Activated CD8-positive, alpha-beta memory T cell treated with anti-CD3 and anti-CD28 coated beads for 48 hours (primary cell): ENCODE measurements around the gene FEM1B.

Source experiments
- DNase-seq, 3 experiments: peaks; one replicate each; pipeline ENCODE4 v3.0.0-alpha.2; 2020; ENCODE audit warnings: low read depth in 2 of 3, low spot score in 2 of 3

The FEM1B gene

DNA sequence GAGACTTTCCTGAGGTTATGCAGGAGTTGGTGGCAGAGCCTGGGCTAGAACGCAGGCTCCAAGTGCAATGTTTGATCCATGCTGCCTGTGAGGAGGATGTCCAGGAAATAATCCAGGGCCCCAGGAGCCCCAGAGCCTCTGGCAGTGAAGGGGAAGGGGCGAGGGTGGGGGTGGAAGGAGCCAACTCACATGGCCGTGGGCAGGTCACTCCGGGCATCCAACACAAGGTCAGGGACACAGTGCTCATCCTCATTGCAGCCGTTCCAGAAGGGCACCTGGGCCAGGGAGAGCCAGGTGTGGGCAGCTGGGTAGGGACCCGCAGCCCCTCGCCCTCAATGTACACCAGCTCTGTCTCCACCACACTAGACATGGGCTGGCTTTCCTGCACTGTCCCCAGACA is 43.7 kb downstream of the FEM1B start:
- no peak for DNase-seq

DNA sequence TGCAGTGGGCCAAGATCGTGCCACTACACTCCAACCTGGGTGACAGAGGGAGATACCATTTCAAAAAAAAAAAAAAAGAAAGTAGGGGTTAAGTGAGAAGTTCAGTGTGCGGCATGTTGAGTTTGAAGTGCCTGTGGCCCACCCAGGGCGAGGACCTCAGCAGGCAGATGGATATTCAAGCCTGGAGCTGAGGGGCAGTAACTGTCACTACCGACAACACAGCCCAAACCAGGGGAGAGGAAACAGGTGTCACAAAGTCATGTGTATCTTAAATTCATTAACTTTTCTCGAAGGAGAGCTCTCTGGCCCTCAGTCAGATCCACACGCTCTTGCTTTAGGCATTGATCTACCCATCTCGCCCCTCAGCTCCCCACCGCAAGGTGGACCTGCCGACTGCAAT is 45.3 kb downstream of the FEM1B start:
- DNase-seq: no peak

DNA sequence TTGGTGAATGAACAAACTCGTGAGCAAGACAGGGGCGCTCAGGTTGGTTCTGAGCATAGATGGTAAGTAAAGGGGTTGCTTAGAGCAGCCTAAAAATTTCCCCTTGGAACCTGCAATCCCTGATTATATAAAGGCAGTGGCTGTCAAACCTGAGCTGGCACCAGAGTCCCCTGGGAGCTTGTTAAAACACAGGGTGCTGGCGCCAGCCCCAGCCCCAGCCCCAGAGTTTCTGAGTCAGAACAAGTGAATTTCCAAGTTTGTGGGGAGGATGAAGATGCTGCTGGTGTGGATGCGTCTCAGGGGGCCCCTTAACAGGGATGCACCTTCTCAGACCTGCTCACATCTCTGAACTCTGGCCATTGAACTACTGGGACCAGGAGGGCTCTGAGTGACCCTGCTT is 48.2 kb downstream of the FEM1B start:
- DNase-seq: no peak

DNA sequence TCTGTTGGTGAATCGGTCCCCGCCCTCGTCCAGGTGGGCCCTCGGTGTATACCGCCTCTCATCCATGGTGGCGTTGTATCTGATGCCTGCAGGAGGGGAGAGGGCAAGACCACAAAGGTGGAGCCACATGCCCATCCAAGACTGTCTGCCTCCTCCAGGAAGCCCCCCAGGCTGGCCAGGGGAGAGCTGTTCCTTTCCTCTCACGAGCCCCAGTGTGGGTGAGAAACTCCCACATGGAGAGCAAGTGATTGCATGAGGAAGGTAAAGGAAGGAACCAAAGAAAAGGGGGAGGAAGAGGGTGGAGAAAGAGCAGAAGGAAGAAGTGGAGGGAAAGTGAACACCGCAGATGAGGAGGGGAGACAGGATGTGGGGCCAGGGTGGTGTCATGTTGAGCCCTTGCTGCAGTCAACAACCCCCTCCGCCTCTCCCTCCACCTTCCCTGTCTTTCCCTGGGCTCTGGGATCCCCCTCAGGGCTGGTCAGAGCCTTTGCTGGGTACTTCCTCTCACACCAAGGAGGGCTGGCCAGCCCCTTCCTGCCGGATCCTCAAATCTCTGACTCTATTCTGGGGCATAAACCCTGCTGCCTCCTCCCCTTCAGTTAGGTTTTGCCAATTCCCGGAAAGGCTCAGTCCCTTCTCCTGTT is 49.3 kb downstream of the FEM1B start:
- DNase-seq: no peak

DNA sequence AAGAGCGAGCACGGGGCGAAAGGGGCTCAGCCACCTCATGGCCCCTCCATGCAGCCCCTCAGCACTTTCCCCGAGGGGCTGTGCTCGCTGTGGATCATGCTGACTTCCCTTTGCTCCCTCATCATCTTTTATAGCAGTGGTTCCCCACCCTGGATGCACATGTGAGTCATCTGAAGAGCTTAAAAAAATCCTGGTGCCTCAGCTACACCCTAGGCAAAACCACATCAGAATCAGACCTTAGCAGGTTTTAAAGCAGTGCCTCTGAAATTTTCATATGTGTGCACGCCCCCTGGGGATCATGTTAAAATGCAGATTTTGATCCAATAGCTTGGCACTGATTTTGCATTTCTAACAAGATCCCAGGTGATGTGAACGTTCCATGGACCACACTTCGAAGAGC is 50.9 kb downstream of the FEM1B start:
- DNase-seq: no peak

DNA sequence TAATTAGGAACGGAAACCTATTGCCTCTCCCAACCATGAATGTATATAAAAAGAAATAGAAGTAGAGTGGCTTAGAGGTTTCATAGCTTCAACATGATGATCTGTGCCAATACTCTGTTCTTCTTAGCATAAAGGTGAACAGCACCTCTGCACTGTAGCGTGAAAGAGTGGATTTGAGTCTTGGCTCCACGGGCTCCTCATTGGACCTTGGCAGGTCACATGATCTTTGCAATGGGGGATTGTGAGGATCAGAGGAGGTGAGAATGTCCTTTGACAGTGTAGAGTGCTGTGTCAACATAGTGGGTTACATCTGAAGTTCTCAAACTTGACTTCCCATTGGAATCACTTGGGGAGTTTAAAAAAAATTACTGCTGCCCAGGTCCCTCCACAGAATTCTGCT is 51.4 kb downstream of the FEM1B start:
- DNase-seq: no peak

DNA sequence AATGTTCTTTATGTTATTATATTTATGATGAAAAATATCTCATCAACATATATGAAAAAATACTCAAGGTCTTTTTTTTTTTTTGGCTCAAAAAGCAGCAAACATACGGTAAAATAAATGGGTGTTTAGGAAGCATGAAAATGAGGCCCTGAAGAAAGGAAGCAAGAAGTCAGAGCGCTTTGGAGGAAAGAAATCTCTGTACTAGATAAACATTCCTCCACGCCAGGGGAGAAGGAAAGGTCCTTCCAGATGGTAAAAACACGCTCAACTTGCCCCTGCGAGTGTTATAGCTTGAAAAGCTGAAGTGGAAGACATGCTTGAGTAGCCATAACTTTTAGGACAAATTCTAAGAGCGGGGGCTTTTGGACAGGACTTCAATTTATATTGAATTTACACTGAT is 52.9 kb downstream of the FEM1B start:
- no peak for DNase-seq

DNA sequence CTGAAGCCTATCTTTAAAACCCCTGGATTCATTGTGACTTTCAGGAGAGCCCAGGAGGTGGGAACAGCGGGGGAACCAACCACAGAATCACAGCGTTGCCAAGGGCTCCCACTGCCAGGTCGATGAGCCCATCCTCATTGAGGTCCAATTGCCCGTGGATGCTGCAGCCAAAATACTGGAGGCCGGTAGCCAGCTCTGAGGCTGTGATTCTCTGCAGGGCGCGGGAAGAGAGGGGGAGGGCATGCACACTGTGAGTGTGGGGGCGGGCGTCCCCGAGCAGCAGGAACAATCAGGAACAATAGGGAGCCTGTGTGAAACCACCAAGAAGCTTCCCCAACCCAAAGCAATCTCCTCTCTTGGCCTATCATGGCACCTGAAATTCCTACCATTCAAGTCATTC is 53.4 kb downstream of the FEM1B start:
- DNase-seq: no peak

DNA sequence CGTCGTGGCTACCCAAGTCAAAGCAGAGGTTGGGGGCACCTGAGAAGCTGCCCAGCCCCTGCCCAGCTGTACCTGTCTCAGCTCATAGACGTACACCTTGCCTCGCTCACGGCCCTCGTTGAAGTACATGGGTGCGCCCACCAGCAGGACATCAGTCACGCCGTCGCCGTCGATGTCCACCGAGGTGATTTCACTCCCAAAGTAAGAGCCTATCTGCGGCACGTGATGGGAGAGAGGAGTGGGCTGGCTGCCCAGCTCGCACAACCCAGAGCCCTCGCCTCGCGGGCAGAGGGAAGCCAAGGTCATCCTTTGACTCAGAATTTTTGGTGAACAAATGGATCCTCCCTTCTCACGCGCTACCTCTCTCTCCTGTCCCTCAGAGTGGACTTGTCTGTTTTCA is 54.7 kb downstream of the FEM1B start:
- no peak for DNase-seq

DNA sequence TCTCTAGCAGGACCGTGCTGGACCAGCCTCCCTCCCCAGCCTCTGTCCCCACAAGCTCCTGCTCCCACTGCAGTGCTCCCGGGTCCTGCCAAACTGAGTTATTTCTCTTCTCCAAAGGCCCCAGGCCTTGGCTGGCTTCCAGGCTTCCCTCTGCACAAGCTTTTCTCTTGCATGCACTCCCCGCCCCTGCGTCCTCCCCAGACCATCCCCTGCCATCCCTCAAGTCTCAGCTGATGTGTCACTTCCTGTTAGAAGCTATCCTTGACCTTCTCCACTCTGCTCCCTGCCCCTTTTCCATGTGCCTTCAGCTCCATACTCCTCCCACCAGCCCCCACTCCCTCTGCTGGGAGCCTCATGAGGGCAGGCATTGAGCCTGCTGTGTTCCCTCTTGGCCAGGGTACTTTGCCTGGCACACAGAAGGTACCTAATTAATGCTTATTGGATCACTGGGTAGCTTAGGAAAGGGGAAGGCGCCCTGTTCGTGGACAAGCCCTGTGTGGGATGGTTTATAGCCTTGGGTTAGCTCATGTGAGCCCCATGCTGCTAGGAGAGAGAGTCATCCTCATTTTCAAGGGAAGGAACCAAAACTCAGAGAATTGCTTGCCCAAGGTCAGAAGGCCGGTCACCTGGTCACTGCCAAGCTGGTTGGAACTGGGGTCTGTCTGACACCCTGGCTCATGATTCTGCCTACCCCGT is 56.4 kb downstream of the FEM1B start:
- no peak for DNase-seq

DNA sequence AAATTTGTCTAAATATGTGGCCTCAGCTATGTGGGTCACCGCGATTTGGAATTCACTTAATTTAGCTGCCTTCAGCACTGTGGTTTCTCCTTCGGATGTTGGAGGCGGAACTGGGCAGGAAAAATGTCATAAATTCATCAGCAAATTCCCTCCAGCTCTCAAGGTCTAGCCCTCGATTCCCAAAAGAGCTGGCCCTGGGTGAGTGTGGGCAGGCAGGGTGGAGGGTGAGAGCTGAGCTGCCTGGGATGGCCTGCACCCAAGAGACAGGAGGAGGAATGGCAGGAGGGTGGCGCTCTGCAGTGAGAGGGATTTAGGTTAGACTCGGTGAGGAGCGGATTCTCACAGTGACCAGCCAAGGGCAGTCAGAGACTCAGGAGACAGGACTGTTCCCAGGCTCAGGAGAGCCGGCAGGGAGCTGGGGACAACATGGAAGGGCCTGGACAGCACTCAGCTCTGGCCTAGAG is 57.1 kb downstream of the FEM1B start:
- DNase-seq: no peak

DNA sequence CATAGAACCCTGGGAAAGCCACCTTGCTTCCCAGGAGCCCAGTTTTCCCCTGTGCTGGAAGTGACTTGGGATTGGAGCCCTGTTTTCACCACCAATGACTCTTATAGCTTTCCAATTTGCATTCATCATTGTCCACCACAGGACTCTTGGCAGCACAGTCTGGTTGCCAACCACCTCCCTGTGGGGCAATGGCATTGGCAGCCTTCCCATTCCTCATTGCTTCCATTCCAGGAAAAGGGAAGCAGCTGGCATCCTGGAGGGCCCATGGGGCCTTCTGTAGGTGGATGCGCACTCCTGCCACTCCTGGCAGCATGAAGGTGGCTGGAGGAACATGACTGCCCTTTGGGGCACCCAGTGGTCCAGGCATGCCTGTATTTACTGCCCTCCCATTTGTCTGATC is 57.7 kb downstream of the FEM1B start:
- DNase-seq: no peak

DNA sequence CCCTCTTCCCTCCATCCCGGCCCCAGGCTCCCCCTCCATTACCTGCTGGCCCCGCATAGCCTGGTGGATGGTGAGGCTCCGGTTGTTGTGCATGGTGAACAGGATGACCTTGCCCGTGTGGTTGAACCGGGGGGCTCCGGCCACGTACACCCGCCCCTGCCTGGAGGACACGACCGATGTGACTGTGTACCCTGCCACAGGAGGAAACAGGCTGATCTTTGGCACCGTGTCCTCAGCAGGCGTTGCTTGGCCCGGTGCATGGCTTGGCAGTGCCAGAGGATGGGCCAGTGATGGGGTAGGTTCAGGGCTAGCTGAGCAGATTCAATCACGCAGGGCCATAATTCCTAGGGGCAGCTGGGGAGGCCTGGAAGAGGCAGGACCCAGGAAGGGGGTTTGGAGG is 58.1 kb downstream of the FEM1B start:
- DNase-seq: no peak

DNA sequence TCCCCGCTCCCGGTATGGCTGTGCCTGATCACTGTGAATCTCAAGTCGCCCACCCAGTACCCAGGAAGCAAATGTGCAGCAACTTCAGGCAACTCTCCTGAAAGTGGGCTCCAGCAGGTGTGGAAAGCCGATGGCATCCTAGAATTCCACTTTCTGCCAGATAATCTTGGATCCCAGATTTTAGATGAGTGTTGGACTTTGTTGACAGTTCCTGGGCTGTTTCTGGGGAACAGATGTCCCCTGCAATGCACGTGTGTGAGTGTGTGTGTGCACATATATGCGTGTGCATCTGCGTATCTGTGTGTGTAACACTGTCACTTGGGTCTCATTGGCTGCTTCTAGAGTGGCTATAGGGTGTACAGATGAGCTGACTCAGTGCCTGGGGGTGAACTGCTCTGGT is 59.0 kb downstream of the FEM1B start:
- DNase-seq: no peak

DNA sequence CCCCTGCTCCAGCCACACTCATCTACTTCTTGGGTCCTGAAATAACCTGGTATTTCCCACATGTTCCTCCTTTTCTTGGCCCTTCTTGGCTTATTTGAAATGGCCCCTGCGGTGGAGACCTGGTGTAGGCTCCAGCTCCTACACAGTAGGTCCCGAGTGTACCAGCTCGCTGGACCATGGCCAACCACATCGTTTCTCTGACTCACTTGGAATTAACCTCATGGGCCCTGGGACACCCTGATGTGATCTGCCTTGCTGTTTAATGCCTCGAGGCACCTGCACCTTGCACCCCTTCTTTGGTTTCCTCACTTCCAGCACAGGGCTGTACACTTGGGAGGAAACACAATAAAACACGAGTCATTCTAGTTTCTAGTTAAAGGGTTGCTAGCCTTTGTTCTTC is 60.3 kb downstream of the FEM1B start:
- DNase-seq: no peak

DNA sequence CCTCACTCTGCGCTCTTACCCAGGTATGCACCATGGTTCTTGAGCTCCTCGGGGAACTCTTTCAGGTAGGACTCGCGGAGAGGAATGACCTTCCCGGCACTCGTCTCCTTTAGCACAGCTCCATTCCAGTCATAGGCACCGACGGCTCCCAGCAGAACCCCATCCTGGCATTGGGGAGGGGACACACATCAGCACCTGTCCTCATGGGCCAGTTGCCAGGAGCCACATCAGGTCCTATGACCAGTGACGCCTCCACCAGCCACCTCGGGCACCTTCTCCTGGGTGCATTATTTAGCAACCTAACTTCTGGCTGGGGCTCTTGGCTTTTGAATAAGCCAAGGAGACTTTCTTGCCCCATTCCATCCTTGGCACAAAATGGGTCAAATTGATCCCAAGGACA is 61.9 kb downstream of the FEM1B start:
- DNase-seq: no peak

DNA sequence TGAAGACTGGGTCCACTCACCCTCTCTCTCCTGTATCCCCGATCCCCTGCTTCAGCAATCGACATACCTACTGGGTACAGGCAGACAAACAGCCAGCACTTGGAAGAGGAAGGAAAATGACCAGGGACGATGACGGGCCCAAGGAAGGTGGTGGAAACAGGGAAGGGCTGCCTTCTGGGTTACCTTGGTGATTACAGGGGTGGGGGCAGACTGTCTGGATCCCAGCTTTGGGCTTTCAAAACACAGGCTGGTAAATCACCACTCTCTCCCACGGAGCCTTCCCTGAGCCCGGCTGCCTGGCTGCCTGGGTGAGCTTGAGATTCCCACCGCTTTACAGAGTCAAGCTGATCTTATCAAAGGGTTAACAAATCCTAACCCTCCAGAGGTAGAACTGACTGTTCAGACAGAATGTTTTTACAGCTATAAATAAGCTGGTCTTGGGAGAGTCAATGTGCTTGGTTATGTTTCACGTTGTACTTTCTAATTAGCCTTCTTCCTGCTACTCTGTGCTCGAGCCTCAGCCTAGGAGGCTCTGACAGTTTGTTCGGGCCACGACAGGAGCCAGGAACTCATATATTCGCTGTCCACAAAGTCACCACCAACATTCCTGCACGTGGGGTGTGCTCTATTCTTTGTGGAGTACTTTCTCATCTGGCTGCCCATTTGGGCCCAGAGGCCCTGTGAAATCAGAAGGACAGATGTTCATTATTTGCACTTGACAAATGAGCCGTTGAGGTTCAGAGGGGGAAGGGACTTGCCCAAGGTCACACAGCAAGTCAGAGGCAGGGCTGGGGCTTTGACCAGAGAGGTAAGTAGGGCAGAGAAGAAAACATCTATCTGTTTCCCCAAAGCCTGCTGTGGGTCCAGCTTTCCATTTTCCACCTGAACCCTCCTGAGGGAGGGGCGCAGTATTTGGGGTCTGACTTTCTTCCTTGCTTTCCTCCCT is 63.5 kb downstream of the FEM1B start:
- no peak for DNase-seq

DNA sequence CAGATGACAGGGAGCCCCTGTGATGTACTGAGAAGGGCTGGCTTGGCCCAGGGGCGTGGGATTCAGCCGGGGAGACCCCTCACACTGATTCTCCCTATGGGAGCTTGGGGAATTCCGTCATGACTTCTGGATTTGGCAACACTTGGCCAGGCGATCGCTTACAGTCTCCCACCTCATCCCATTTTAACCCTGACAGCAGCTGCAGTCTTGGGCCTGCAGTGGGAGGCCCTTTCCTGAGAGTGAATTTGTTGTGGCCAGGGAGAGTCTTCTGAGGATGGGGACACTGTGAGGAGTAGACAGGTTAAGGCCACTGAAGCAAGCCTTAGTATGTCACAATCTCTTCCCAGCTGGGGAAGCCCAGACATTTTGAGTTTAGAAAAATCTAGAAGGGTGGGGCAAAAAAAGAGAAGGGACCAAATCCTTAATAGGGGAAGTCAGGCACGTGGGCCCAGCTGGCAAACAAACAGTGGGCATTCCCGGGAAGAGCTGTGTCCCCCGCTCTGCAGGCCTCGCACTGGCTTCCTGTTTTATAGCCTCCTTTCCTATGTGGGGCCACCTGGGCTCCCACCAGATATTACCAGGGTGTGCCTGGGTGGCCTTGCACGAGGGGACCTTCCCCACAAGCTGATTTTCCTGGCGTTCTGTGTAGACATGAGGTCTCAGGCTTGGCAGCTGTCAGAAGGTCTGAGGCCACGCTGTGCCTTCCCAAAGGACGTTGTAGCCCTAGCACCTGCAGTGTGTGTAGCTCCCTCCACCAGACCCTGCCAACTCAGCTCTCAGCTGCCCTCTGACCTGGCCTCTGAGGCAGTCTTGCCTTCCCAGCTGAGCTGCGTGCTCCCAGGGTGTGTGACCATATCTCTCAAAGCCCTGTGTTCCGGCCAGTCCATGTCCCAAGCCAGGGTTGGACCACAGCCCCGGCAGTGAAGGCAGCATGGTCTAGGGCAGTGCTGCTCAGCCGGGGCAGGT is 64.5 kb downstream of the FEM1B start:
- no peak for DNase-seq

DNA sequence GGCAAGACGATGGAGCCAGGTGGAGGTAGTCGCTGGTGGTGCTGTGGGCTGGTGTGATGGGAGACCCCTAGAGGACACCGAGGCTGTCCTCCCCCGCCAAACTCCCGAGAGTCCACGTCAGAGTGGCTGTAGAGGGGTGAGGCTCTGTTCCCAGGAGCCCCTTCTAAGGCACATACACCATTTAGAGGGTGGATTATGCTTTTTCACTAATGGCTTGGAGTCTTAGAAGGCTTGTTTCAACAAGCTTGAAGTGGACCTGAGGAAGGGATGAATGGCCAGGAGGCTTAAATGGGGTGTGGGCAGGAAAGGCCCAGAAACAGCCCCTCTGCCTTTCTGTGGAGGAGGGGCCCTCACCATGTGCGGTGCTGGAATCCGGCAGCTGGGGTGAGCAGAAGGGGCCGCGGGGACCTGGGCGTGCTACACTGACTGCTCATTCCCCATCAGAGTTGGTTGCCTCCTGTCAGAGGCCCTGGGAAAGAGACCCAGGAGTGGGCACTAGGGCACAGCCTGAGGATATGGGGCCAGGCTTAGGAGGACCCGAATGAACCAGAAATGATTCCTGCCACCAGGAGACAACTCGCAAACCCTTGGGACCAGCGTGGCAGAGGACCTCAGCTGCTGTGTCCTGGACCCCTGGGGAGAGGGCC is 66.2 kb downstream of the FEM1B start:
- DNase-seq: no peak

DNA sequence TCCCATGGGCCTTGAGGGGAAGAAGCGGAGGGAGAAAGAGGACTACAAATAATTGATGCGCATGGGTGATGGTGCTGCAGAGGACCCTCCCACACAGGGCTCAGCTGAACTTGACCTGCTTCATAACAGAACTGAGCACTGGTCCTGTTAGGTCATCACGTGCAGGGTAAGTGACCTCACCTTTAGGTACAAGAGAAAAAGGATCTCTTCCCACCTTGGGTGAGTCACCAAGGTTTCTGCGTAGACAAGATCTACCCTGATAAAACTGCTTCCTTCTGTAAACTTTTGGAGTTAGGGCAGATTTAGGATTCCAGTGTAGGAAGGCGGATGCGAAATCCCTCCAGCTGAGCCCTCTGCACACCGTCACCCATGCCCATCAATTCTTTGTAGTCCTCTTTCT is 67.1 kb downstream of the FEM1B start:
- DNase-seq: no peak
